WERI-Rb-1 (cell line): ENCODE results near the gene NPBWR2.

Experiments
- DNase-seq: peaks from one replicate; pipeline ENCODE4 v3.0.0-alpha.2; 2020
- H3K27ac ChIP-seq: fragments of 250-450 bp; sonication (Bioruptor Pico); 2 replicates; pipeline ENCODE4 v1.5.1; 2020; ENCODE audit warnings: mild to moderate bottlenecking, moderate library complexity
- H3K27me3 ChIP-seq: fragments of 250-450 bp; sonication (Bioruptor Pico); 2 replicates; pipeline ENCODE4 v1.5.1; 2021; ENCODE audit warnings: mild to moderate bottlenecking, low read depth, moderate library complexity; ENCODE audit not compliant: insufficient read depth, severe bottlenecking
- H3K36me3 ChIP-seq: fragments of 250-450 bp; sonication (Bioruptor Pico); 2 replicates; pipeline ENCODE4 v1.5.1; 2020; ENCODE audit warnings: mild to moderate bottlenecking, moderate library complexity
- H3K4me3 ChIP-seq: 2 replicates; pipeline ENCODE4 v1.5.1; 2011; ENCODE audit warnings: low read depth, mild to moderate bottlenecking, control low read depth, low read length
- H3K9me3 ChIP-seq: fragments of 250-450 bp; sonication (Bioruptor Pico); 2 replicates; pipeline ENCODE4 v1.5.1; 2021; ENCODE audit warnings: mild to moderate bottlenecking, moderate library complexity; ENCODE audit not compliant: severe bottlenecking
- TF ChIP-seq, protein P1 (sequence below): IDR thresholded peaks from 2 replicates; pipeline ENCODE4 v1.5.1; 2011; ENCODE audit warnings: low read depth, mild to moderate bottlenecking, control low read depth, inconsistent platforms, low read length

Gene NPBWR2

DNA sequence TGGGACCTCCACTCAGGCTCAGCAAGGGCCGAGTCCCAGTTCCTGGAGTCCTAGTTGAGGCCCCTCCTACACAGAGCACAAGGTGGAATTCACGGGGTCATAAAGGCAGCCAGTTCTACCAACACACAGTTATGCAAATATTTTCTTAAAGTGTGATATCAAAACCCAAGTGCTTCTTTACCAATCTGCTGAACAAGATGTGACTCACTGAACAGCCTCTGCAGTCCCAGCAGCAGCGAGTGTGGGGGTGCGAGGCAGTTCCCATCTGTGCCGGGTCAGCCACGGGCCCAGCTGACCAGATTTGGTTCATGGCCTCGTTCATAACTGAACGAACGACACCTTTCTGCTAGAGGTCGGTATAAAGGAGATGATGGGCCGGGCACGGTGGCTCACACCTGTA, 48.8 kb downstream of the NPBWR2 start:
- Histone ChIP-seq H3K36me3 (no peaks in the 10 kb centered on the region), H3K27ac (no peak overlapping the region), H3K27me3 (no peaks in the 10 kb centered on the region), H3K9me3 (no peaks in the 10 kb centered on the region), H3K4me3 (no peak overlapping the region)
- TF ChIP-seq, protein P1, sequence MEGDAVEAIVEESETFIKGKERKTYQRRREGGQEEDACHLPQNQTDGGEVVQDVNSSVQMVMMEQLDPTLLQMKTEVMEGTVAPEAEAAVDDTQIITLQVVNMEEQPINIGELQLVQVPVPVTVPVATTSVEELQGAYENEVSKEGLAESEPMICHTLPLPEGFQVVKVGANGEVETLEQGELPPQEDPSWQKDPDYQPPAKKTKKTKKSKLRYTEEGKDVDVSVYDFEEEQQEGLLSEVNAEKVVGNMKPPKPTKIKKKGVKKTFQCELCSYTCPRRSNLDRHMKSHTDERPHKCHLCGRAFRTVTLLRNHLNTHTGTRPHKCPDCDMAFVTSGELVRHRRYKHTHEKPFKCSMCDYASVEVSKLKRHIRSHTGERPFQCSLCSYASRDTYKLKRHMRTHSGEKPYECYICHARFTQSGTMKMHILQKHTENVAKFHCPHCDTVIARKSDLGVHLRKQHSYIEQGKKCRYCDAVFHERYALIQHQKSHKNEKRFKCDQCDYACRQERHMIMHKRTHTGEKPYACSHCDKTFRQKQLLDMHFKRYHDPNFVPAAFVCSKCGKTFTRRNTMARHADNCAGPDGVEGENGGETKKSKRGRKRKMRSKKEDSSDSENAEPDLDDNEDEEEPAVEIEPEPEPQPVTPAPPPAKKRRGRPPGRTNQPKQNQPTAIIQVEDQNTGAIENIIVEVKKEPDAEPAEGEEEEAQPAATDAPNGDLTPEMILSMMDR: no peak
- DNase-seq: no peak

DNA sequence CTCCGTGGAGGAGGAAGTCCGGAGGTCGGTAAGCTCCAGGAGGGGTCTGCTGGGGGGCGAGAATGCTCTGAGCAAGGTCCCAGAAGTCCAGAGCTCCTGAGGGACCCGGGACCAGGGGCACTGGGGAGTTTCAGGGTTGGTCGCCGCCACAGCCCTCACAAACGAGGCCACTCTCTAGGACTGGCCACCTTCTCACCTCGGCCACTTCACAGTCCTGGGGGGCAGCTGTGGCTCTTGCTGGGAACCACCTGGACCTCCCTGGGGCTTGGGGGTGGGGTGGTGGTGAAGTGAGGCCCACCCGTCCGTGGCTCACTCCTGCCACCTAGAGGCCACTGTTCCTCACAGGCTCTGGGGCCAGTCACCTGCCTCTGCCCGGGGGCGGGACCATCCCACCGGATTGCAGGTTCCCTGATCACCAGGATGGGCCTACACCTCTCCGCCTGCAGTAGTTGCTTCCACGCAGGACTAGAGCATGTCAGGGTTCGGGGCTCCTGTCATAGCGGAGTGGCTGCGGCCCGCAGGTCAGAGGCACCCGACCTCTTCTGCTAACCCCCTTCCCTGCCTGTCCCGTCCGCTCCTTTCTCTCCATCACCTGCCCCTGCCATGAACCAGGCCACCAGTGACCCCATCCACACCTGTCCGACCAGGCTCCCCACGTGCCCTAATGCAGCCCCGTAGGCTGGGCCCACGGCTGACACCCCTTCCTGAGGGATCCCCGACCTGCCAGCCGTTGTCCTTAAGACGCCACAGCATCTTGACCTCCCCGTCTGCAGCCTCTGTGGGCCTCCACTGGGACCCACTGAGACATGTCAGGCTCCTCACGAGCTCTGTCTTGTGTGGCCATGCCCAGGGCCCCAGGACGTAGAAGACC, 49.5 kb downstream of the NPBWR2 start:
- Histone ChIP-seq H3K4me3 (no peak overlapping the region), H3K27ac (no peak overlapping the region), H3K36me3 (no peaks in the 10 kb centered on the region)

DNA sequence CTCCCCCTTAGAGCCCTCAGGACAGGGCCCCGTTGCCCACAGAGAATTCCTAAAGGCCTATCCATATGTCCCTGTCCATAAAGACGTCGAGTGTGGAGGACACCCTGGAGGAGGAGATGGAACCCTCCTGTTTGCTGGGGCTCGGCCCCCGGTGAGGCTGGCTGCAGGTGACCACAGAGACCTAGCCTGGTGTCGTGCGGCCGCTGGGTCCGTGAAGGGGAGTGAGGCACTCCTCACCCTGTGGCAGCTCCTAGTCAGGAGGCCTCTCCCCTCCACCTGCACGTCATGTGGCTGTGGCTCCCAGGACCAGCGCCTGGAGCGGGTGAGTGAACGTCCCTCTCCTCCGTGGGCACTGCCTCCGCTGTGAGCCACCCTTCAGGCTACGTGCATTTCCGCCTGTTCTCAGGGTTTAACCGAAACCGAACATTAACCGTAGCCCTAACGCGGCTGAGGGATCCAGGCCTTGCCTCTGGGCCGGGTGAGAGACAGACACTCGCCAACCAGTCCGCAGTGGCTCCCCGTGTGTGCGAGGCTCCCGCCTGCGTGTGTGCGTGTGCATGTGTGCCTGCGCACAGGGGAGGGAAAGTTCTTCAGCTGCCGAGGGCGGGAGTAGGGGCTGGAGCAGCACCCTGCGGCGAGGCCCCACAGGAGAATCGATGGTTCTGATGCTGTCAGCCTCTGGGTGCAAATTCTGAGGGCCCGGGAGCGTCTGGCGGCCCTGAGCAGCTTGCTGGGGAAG, 50.3 kb downstream of the NPBWR2 start:
- no peak for DNase-seq
- Histone ChIP-seq H3K4me3 (no peak overlapping the region), H3K9me3 (no peaks in the 10 kb centered on the region), H3K27ac (no peak overlapping the region), H3K27me3 (no peaks in the 10 kb centered on the region), H3K36me3 (no peaks in the 10 kb centered on the region)
- TF ChIP-seq, protein P1: no peak

More for the DNA sequence above, 49.5 kb downstream of the NPBWR2 start:
- TF ChIP-seq, protein P1: peak; percentile 82
- no peaks in the 10 kb centered on the region for H3K27me3 ChIP-seq
- no peaks in the 10 kb centered on the region for H3K9me3 ChIP-seq
- DNase-seq: peak; percentile 81

DNA sequence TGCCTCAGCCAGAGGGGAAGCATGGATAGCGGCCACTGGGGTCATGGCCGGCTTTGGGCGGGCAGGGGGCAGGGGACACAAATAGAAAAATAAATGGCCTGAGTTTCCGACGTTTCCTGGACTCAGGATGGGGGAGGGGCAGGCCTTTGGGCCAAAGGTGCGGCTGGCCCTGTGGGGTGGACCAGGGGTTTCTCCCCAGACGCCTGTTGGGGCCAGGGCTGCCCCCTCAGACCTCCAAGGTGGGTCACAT, 50.8 kb downstream of the NPBWR2 start:
- TF ChIP-seq, protein P1: no peak
- H3K9me3 ChIP-seq: no peaks in the 10 kb centered on the region
- H3K36me3 ChIP-seq: no peaks in the 10 kb centered on the region
- no peaks in the 10 kb centered on the region for H3K27me3 ChIP-seq
- H3K4me3 ChIP-seq: no peak overlapping the region
- H3K27ac ChIP-seq: no peak overlapping the region
- DNase-seq: no peak

DNA sequence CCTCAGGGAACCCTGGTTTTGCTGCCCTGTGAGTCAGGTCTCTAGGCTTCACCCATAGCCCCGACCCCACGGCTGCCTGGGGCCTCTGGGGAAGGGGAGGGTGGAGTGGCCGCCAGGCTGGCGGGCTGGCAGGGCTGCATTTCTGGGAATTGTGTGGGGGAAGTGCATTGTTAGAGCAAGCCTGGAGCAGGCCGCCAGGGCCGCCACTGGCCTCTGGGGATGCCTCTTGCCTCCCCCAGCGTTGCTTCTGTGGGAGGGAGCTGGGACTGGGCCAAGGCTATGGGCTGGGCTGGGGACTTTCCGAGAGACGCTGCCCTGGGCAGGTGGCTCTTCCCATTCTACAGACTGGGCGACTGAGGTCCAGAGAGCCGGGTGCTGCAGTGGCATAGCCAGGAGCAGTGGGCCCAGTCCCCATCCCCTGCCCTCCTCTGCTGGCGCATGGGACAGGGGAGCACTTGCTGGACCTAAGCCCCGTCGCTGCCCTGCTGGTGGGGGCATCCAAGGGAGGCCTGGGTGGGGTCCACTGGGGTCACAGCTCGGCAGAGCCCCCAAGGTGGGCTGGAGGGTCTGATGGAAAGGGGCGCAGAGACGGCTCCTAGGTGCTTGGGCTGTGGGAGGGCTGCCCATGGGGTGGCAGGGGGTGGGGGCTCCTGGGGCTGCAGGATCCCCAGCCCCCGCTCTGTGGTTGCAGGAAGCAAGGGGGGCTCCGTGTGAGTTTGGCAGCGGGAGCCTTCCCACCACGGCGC, 51.3 kb downstream of the NPBWR2 start:
- H3K27ac ChIP-seq: no peak overlapping the region

More for the DNA sequence above, 51.3 kb downstream of the NPBWR2 start:
- TF ChIP-seq, protein P1: no peak
- Histone ChIP-seq H3K9me3 (no peaks in the 10 kb centered on the region), H3K27me3 (no peaks in the 10 kb centered on the region), H3K4me3 (no peak overlapping the region), H3K36me3 (no peaks in the 10 kb centered on the region)
- DNase-seq: no peak
